Measurements from ENCODE around the gene NEO1. TPM values are rescaled to one million over a fixed set of nuclear protein-coding genes. Genes with fewer than 3 reads are reported as not detected.

The NEO1 gene
- total RNA-seq, 1 experiment from 2014 or later, result 12.4 TPM

- DNase-seq, result no peak
- no peaks in the 10 kb centered on the region for H3K4me1 ChIP-seq
- peaks cover 7% of the 10 kb centered on the region for H3K9me3 ChIP-seq
- H3K4me3 ChIP-seq (ENCODE audit: low read depth, low read length), result no peak overlapping the region
- H3K4me1 Mint-ChIP-seq (ENCODE audit: low read depth, unreplicated experiment), result no peaks in the 10 kb centered on the region
- no peaks in the 10 kb centered on the region for H3K36me3 ChIP-seq (ENCODE audit: control insufficient read depth, insufficient read depth, low read length)
- H3K27me3 ChIP-seq (replicated peaks; ENCODE audit: control insufficient read depth, insufficient read depth, low read length), result no peaks in the 10 kb centered on the region
- BruUV-seq (replicated peaks), result no TSS peak
- CTCF ChIA-PET, result no interaction called here
- peaks cover 29% of the 10 kb centered on the region for H3K9me3 Mint-ChIP-seq (ENCODE audit: unreplicated experiment)
- intact Hi-C loops (cut with micrococcal nuclease; ENCODE audit: unreplicated experiment), result no loop called here
- no peak overlapping the region for H3K4me3 Mint-ChIP-seq (ENCODE audit: unreplicated experiment)
- H3K36me3 Mint-ChIP-seq (ENCODE audit: insufficient read depth, unreplicated experiment), result no peaks in the 10 kb centered on the region
- POLR2A ChIA-PET, result no interaction called here
- no peak for TF ChIP-seq CTCF (IDR thresholded peaks at IDR 0.05; ENCODE audit: insufficient read depth in 1 of 2, low read depth in 1 of 2, low read length in 1 of 2, severe bottlenecking in 1 of 2, unreplicated experiment in 1 of 2)
- no peak overlapping the region for H3K27ac Mint-ChIP-seq (ENCODE audit: unreplicated experiment)
- no peaks in the 10 kb centered on the region for H3K27me3 Mint-ChIP-seq (ENCODE audit: insufficient read depth, unreplicated experiment)
Observed at GRCh38 chr15:73153447-73153846, 101.2 kb downstream of the NEO1 start.

DNA sequence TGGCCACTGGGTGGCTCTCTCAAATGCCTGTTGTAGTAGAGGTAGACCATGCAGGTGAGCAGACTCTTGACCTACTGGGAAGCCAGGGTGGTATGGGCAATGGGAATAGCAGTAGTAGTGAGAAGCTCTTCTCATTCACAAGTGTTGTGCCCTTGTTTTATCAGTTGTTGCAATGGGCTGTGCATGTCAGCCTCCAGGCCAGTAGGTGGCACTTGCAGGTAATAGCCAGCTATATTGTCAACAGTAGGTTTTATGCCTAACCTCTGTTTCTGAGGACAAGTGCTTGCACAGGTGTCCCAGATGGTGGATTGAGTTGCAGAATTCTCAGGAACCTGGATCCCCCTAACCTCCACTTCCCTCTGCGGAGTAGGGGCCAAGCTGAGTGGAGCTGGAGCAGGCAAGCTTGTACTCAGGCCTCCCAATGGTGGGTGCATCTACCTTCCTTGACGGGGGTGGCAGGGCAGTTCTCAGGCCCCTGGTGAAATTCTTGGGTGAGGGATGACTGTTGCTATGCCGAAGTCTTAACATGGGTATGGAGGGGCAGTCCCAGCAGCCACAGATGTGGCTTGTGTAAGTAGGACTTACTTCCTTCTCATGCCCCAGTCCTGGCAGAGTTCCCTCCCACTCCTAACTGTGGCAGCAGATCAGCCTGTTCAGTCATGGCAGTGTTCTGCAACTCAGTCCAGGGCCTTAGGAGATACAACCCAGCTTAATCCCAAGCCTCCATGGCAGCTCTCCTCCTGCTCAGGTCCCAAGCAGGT is 104.3 kb downstream of the NEO1 start:
- Mint-ChIP-seq H3K4me1 (ENCODE audit: low read depth, unreplicated experiment) (no peaks in the 10 kb centered on the region), H3K4me3 (ENCODE audit: unreplicated experiment) (no peak overlapping the region), H3K27me3 (ENCODE audit: insufficient read depth, unreplicated experiment) (no peaks in the 10 kb centered on the region), H3K36me3 (ENCODE audit: insufficient read depth, unreplicated experiment) (no peaks in the 10 kb centered on the region), H3K27ac (ENCODE audit: unreplicated experiment) (no peak overlapping the region), H3K9me3 (ENCODE audit: unreplicated experiment) (peaks cover 29% of the 10 kb centered on the region)
- H3K36me3 ChIP-seq (ENCODE audit: control insufficient read depth, insufficient read depth, low read length), result no peaks in the 10 kb centered on the region
- H3K9me3 ChIP-seq, result peaks cover 7% of the 10 kb centered on the region
- H3K4me1 ChIP-seq, result no peaks in the 10 kb centered on the region
- CTCF ChIA-PET, result no interaction called here
- DNase-seq, result no peak
- no peak for TF ChIP-seq CTCF (IDR thresholded peaks at IDR 0.05; ENCODE audit: insufficient read depth in 1 of 2, low read depth in 1 of 2, low read length in 1 of 2, severe bottlenecking in 1 of 2, unreplicated experiment in 1 of 2)
- POLR2A ChIA-PET, result no interaction called here
- intact Hi-C loops (cut with micrococcal nuclease; ENCODE audit: unreplicated experiment), result no loop called here
- H3K27me3 ChIP-seq (replicated peaks; ENCODE audit: control insufficient read depth, insufficient read depth, low read length), result no peaks in the 10 kb centered on the region
- no TSS peak for BruUV-seq (replicated peaks)
- no peak overlapping the region for H3K4me3 ChIP-seq (ENCODE audit: low read depth, low read length)

DNA sequence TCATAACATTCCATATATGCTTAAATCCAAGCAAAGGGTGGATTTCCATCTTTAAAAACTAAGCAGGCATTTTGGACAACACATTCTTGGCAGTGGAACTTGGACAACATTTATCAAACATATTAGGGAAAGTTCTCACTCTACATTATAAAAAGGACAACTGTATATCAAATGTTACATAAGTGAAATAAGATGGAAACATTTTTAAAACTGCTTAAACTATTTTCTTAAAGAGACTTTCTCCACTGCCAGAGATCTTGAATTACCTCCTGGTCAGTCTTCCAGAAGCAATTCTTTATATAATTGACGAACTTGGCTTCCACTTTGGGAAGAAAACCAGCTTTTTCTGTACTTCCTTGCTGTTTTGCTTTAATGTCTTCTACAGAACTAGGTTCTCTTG is 109.3 kb downstream of the NEO1 start:
- no peak for DNase-seq
- Mint-ChIP-seq H3K4me1 (ENCODE audit: low read depth, unreplicated experiment) (no peaks in the 10 kb centered on the region), H3K27me3 (ENCODE audit: insufficient read depth, unreplicated experiment) (no peaks in the 10 kb centered on the region), H3K36me3 (ENCODE audit: insufficient read depth, unreplicated experiment) (no peaks in the 10 kb centered on the region), H3K9me3 (ENCODE audit: unreplicated experiment) (peaks cover 16% of the 10 kb centered on the region), H3K4me3 (ENCODE audit: unreplicated experiment) (no peak overlapping the region), H3K27ac (ENCODE audit: unreplicated experiment) (no peak overlapping the region)
- no peaks in the 10 kb centered on the region for H3K27me3 ChIP-seq (replicated peaks; ENCODE audit: control insufficient read depth, insufficient read depth, low read length)
- no TSS peak for BruUV-seq (replicated peaks)
- no peak for TF ChIP-seq CTCF (IDR thresholded peaks at IDR 0.05; ENCODE audit: insufficient read depth in 1 of 2, low read depth in 1 of 2, low read length in 1 of 2, severe bottlenecking in 1 of 2, unreplicated experiment in 1 of 2)
- H3K4me1 ChIP-seq, result no peaks in the 10 kb centered on the region
- no peak overlapping the region for H3K4me3 ChIP-seq (ENCODE audit: low read depth, low read length)
- H3K36me3 ChIP-seq (ENCODE audit: control insufficient read depth, insufficient read depth, low read length), result no peaks in the 10 kb centered on the region
- intact Hi-C loops (cut with micrococcal nuclease; ENCODE audit: unreplicated experiment), result no loop called here
- 0 out of 2 replicates have a peak, but pooled peaks cover under 1% of the 10 kb centered on the region for H3K9me3 ChIP-seq
- ChIA-PET CTCF (no interaction called here), POLR2A (no interaction called here)
